Stimulated activated CD8-positive, alpha-beta memory T cell treated with anti-CD3 and anti-CD28 coated beads, Interleukin-4, amount 100 ng/mL, for 48 hours (primary cell): Measurements from ENCODE around the gene TSEN54.

Experiments used
- DNase-seq: peaks from one replicate; pipeline ENCODE4 v3.0.0-alpha.2; 2020

The TSEN54 gene

GRCh38 chr17:75521951-75522727, 5.8 kb downstream of the TSEN54 start:
- no peak for DNase-seq

GRCh38 chr17:75523647-75524046, 7.3 kb downstream of the TSEN54 start:
- no peak for DNase-seq

- DNase-seq, result no peak
These were observed 8.1 kb downstream of the TSEN54 start for GRCh38 chr17:75524269-75524969.

- peak; percentile 78 for DNase-seq
These were observed 8.9 kb downstream of the TSEN54 start, which contains the start of gene LLGL2 for GRCh38 chr17:75524970-75525805. LLGL2 (plus strand) TSS chr17:75525697; CDS start chr17:75543427, 17,730 bp downstream.

GRCh38 chr17:75525806-75526554, 9.7 kb downstream of the TSEN54 start:
- DNase-seq, result no peak

- DNase-seq, result no peak
These were observed 10.4 kb downstream of the TSEN54 start for GRCh38 chr17:75526555-75527270.

- no peak for DNase-seq
These were observed 14.8 kb downstream of the TSEN54 start for GRCh38 chr17:75530837-75531720.

GRCh38 chr17:75531721-75532072, 15.4 kb downstream of the TSEN54 start:
- DNase-seq, result no peak

- DNase-seq, result peak; percentile 75
These were observed 18.8 kb downstream of the TSEN54 start for GRCh38 chr17:75535119-75535537.

- DNase-seq, result no peak
These were observed 19.5 kb downstream of the TSEN54 start for GRCh38 chr17:75535871-75536270.

GRCh38 chr17:75536366-75536765, 20.0 kb downstream of the TSEN54 start:
- DNase-seq, result no peak

GRCh38 chr17:75539967-75540729, 23.8 kb downstream of the TSEN54 start:
- no peak for DNase-seq

- no peak for DNase-seq
These were observed 24.7 kb downstream of the TSEN54 start for GRCh38 chr17:75540923-75541503.

GRCh38 chr17:75542229-75542628, 25.9 kb downstream of the TSEN54 start:
- DNase-seq, result no peak

- no peak for DNase-seq
These were observed 26.5 kb downstream of the TSEN54 start for GRCh38 chr17:75542728-75543336.

- DNase-seq, result no peak
These were observed 27.9 kb downstream of the TSEN54 start for GRCh38 chr17:75544250-75544649.

- DNase-seq, result no peak
These were observed 29.9 kb downstream of the TSEN54 start for GRCh38 chr17:75546181-75546580.

- no peak for DNase-seq
These were observed 30.8 kb downstream of the TSEN54 start for GRCh38 chr17:75547091-75547490.

- DNase-seq, result no peak
These were observed 32.5 kb downstream of the TSEN54 start for GRCh38 chr17:75548813-75549212.
